Muscle of back (tissue), 11 donors: ENCODE data around the gene LRMDA. TPM values are rescaled to one million over a fixed set of nuclear protein-coding genes. Genes with fewer than 3 reads are reported as not detected.
A peak's percentile ranks its signal among the peaks of the same experiment; 100 is the strongest.
"Not testable (repeated sequence)": the region's sequence is repeated elsewhere in the genome, so short reads cannot be mapped to it uniquely, and the experiment has no call there.

Experiments
- DNase-seq, 3 donors: peaks; one replicate each; pipeline versions ENCODE4 v3.0.0 to v3.0.0-alpha.2; 2013
- polyA plus RNA-seq, 10 donors: library from polyadenylated mRNA; unstranded; fragments of 120-200 nt; gene quantifications; one replicate each; pipeline ENCODE4 v1.2.1, GENCODE V29; 2013; ENCODE audit not compliant: insufficient read length in 10 of 10

The LRMDA gene
- polyA plus RNA-seq, 10 donors, result 3.6 to 9.3 (median 6.0) TPM

DNA sequence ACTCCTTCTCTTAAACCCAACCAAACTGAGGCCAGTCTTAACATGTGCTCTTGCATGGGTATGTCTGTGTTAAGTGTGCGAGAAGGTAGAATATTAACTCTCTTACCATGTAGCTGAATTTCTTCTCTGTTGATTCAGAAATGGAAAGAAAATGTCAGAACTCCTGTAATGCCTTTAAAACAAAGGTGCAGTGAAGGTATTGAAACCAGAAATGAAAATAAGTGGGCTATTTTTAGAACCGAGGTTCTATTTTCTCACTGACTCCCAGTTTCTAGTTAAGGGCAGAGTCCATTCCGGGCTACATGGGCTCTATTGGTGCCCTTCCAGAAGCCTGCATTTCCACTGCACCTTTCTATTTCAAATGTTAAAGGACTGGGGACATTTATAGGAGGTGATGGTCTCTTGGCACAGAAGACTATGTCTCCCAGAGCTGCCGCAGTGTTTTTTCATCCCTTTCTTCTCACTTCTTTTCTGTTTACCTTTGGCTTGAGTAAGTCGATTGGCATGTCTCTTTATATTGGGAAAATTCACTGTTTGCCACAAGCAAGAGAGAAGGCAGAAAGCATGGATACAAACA, 174.9 kb downstream of the LRMDA start:
- DNase-seq, result no peak

DNA sequence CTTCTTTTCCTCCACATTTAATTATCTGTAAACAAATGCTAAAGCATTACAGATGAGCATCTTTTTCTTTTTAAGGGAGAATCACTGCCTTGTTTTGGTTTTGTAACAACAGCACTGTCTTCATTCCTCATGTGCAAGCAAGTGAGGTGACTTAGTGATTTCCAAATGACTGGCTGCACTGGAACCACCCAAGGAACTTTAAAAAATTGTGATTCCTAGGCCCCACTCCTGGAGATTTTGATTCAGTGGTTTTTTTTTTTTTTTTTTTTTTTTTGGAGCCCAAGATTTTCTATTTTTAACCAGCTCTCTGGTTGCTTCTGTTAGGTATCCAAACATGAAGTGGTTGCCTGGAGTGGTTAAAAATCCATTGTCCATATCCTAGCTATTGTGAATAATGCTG, 176.2 kb downstream of the LRMDA start:
- no peak for DNase-seq

DNA sequence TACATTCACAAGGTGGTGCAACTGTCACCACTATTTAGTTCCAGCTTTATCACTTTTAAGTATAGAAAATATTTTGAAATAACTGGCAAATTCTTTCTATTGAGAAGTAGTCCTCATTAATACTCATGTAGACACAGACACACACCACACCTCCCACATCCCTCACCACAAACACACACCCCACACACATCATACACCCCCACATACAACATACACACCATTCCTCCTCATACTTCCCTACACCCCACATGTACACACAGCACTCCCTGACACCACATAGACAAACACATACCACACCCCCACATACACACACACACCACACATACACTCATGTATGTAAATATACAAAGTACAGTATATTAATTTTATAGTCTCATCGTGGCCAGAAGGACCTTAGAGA, 178.8 kb downstream of the LRMDA start:
- no peak for DNase-seq

- no peak for DNase-seq
Measured at GRCh38 chr10:75611172-75611992, 180.0 kb downstream of the LRMDA start.

DNA sequence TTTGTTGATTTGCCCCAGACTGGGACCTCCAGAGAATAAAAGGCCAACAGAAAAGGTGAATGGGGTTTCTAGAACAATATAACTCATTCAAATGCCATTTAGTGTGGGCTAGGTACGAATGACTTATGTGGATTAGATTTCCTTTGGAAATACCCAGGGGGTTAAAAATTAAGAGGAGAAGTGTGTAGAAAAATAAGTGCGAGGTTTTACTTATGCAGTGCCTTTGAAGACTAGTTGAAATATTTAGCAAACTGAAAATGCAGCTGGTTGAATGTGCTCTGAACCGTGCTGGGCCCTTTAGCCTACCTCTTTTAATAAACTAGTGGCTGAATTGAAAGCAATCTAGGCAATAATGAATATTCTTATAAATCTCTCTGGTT, 180.6 kb downstream of the LRMDA start:
- DNase-seq, result no peak

GRCh38 chr10:75612904-75613684, 181.7 kb downstream of the LRMDA start:
- peak; percentile 47 to 81 (median 77) for DNase-seq

DNA sequence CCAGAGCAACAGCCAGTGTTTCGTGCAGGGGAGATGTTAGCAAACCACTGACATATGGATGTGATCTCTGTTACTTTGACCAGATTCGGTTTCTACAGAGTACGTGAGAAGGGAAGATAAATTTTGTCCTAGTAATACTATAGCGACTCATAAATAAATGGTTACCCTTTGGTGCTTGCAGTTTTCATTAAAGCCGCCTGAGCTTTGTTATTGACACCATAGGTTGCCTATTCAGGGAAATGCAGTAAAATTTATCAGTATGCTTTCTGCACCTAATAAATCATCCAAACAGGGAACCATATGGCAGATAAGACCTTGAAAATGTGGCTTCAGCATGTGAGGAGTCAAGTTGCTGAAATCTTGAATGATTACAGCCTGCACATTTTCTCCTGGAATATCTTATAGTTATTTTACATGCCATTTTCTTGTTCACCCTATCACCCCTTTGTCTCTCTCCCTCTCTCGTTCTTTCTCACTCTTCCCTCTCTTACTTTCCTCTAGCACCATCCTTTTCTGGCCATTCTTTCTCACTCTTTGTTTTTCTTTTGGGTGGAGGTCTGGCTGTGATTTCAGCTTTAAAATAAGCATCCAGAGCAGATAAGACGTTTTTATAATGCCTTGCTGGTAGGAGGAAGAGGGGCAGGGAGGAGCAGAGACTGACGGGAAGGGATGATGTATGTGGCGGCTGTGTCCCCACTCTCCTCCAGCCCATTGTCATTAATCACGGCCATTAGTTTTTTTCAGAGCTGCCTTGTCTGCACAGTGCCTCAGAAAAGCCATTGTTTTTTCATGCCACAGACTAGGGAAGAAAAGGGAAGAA, 182.5 kb downstream of the LRMDA start:
- peak; percentile 30 to 84 (median 72) for DNase-seq

GRCh38 chr10:75616076-75616475, 184.7 kb downstream of the LRMDA start:
- DNase-seq, result no peak

DNA sequence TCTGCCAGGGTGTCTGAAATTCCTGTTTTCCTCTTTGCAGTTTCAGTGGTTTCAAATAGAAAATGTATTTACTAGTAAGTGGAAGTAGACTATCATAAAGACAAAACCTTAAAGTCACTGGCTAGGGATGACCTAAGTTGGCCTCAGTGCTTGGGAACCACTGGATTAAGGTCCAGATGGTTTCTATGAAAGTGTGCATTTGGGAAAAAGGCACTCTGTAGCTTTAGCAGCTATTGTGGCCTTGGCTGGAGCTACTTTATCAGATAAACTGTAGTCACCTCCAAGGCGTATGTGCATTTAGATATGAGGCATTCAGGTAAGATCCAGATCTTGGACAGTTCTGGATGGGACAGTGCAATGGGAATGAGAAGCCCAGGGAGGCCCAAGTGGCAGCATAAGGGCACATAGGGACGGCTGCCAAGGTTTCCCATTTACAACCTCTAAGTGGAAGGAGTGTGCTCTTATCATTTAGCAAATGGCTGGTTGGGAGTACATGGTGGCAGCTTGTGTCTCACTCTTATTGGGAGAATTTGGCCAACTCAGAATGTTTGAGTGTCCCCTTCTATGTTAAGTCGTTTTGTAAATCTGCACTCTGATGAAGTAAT, 185.6 kb downstream of the LRMDA start:
- no peak for DNase-seq

DNA sequence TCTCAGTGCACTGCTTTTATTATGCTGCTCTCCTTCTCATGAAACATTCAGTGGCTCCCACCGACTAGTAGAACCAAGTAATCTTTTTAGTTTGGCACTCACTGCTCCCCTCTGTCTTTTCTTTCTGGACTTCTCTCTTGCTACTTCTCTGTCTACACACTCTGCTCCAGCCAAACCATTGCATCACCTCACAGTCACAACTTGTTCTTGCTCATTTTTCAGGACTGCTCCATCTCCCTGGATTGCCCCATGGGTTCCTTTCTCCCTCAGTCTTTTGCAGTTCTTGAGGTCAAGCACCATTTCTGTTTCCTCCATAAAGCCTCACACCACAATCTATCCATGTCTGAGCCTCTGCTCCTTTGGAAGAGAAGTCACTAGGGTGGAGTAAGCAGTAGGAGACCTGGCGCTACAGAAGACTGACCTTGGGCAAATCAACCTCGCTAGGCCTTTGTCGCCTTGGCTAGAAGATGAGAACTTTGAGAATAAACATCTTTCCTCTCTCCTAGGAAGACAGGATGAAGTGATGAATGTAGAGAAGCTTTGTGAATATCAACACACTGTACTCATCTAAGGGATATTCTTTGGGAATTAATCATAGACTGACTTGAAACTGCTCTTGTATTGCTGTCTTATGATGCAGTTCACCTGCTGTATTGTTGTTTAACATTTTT, 186.2 kb downstream of the LRMDA start:
- no peak for DNase-seq

GRCh38 chr10:75619635-75620034, 188.2 kb downstream of the LRMDA start:
- no peak for DNase-seq

DNA sequence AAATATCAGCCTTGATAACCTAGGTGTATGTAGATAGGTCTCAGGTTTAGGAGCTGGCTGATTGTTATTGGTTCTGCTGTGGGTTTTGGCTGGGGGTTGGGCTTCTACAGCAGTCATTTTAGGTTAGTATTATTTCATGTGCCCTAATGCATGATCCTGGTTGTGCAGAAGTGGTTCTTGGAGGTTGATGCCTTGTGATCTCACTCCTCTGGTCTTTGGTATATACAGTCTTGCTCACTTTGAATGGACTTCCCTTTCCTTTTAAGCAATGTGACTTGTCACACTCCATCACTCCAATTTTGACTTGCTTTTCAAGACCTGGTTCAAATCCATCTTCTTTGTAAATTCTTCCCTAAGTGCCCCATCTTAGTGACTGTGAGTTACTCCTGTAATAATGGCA, 188.9 kb downstream of the LRMDA start:
- DNase-seq, result no peak

- DNase-seq, result not testable (repeated sequence)
Measured at GRCh38 chr10:75621003-75621402, 189.6 kb downstream of the LRMDA start.

- no peak for DNase-seq
Measured at GRCh38 chr10:75622503-75622902, 191.1 kb downstream of the LRMDA start.

DNA sequence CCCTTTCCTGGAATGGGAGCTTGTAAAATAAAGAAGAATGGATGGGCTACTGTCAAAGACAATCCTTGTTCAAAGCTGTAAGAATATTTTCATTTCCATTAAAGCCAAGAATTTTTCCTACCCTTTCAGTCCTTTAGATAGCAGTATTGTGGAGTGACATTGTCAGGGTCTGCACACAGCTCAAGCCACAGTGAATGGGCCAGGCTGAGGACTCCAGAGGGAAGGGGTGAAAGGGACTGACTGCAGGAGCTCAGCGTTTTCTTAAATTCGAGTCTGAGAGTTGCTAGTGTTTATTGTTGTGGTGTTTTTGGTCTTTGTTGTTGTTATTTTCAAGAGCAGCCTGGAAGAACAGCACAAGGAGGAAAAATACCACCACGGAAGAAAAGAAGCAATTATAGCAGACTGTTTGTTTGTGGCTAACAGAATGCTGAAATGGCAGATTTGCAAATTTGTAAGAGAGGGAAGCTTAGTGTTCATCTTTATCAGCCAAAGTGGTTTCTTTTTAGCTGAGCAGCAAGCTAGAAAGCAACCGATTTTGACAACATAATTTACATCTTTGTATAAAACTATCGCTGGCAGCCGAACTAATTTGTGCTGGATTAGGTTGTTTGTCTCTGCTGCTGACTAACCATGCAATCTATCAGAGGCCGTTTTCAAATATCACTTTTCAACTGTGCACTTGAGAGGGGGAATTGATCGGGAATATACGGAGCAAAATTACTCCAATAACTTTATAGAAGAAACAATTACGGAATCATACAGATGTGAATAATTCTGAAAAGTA, 192.1 kb downstream of the LRMDA start:
- peak in 1 of 3 donors; percentile 32 for DNase-seq

GRCh38 chr10:75624638-75625037, 193.2 kb downstream of the LRMDA start:
- no peak for DNase-seq

DNA sequence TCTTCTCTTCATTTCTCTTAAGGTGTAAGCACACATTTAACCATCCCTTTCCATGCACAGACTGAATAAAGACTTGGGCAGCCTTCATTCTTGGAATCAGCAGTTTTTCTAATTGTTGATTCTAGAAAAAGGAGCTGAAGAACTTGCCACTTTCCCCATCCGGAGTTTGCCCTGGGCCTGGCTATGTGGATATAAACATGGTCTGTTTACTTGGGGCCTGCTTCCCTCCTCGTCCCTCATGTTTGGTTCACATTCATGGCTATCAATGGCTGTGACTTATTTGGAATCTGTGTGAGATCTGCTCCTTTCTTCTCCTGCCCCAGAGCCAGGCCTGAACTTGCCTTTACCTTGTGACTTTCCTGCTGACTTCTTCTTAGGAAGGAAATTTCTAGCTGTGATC, 199.3 kb downstream of the LRMDA start:
- no peak for DNase-seq

- peak in 1 of 3 donors; percentile 20 for DNase-seq
Measured at GRCh38 chr10:75632805-75633462, 201.5 kb downstream of the LRMDA start.

DNA sequence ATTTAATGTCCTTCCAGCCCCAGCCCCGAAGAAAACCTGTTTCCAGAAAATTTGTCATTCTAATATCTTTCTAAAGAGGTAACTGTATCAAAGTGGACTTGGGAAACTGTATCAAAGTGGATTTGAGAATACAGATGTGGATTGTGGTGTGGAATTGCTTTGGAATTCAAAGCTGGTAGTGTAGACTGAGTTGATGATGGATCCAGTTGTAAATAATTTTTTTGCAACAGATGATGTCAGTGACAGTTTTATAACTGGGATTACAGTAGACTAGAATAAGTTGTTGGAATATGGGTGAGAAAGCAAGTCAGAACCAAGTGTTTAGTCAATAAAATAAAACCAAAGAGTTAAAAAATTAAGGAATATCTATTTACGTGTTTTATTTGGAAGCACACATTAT, 202.1 kb downstream of the LRMDA start:
- DNase-seq, result no peak
